GM12875 (cell line): Measurements from ENCODE around the gene HORMAD2.
"Not testable (repeated sequence)": the region's sequence is repeated elsewhere in the genome, so short reads cannot be mapped to it uniquely, and the experiment has no call there.

Experiments used
- H3K4me3 ChIP-seq: one replicate; pipeline ENCODE4 v1.5.1; 2011; ENCODE audit warnings: low read depth, low read length, control low read depth
- TF ChIP-seq, protein P1 (sequence below): IDR thresholded peaks from 2 replicates; pipeline ENCODE4 v1.5.1; 2011; ENCODE audit warnings: low read depth, mild to moderate bottlenecking, control low read depth, inconsistent platforms, low read length, moderate library complexity, borderline replicate concordance; ENCODE audit not compliant: insufficient read depth

HORMAD2 gene

DNA sequence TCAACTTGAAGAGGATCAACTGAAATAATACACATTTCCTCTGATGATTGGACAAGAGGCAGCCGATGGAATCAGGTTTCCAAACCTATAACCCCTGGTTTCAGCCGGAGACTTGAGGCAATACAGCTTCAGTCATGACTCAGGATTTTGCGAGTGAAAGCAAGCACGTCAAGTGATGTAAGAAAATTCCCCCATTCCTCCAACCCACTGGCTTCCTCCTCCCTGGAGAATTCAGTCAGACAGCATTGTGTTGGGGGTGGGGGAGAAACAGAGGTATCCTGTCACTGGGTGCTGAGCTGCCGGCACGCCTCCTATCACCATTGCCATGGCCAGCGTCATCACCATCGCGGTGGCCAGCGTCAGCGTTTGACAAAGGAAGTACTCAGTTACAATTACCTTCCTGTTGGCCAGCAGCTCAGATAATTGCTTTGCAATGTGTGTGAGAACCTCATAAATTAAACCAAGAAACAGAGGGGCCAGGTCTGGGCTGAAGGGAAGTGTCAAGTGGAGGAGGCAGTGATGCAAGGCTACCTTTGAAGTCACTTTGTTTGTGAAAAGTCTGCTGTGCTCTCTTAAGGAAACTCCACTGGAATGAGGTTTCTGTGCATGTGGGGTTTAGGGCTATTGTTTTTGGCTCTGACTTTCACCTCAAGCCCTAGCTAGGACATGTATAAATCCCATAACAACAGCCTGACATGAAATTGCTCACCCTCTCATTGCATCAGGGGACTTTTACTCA lies 116.0 kb downstream of the HORMAD2 start:
- TF ChIP-seq, protein P1, sequence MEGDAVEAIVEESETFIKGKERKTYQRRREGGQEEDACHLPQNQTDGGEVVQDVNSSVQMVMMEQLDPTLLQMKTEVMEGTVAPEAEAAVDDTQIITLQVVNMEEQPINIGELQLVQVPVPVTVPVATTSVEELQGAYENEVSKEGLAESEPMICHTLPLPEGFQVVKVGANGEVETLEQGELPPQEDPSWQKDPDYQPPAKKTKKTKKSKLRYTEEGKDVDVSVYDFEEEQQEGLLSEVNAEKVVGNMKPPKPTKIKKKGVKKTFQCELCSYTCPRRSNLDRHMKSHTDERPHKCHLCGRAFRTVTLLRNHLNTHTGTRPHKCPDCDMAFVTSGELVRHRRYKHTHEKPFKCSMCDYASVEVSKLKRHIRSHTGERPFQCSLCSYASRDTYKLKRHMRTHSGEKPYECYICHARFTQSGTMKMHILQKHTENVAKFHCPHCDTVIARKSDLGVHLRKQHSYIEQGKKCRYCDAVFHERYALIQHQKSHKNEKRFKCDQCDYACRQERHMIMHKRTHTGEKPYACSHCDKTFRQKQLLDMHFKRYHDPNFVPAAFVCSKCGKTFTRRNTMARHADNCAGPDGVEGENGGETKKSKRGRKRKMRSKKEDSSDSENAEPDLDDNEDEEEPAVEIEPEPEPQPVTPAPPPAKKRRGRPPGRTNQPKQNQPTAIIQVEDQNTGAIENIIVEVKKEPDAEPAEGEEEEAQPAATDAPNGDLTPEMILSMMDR, result no peak
- H3K4me3 ChIP-seq, result no peak overlapping the region

DNA sequence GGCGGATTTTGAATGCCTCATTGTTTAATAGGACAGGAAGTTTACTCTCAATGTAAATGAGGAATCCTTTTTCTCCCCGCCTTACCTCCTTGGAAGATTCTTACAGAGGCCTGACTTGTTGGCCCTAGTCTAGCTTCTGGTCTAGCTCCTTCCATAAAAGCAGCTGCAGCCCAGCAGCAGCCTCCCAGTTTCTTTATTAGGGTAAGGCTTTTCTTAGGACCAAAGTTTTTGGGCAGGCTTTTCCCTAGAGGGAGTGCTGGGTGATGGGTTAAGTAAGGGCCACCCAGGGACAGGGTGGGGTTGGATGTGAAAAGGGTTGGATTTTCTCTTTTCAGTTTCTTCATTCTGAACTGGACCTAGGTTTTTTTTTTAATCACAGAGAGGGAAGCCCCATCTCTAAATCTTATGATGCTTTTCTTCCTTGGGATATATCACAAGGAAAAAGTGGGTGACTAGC lies 116.6 kb downstream of the HORMAD2 start:
- TF ChIP-seq, protein P1, result no peak
- H3K4me3 ChIP-seq, result no peak overlapping the region

DNA sequence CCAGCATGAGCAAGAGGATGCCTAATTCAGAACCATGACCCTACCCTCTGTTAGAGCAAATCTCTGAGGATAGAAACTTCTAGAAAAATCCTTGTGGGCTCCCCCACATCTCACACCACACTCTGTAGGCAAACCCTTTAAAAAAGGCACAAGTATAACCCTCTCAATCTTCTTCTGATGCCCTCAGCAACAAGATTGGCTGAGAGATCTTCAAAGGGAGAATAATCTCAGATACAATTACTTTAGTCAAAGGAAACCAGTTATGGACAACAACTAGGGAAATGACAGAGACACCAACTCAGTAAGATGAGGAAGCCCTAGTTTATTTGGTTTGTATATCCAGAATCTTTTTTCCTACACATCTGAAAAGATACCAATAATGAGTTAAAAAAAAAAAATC lies 117.1 kb downstream of the HORMAD2 start:
- TF ChIP-seq, protein P1, result no peak
- no peak overlapping the region for H3K4me3 ChIP-seq

DNA sequence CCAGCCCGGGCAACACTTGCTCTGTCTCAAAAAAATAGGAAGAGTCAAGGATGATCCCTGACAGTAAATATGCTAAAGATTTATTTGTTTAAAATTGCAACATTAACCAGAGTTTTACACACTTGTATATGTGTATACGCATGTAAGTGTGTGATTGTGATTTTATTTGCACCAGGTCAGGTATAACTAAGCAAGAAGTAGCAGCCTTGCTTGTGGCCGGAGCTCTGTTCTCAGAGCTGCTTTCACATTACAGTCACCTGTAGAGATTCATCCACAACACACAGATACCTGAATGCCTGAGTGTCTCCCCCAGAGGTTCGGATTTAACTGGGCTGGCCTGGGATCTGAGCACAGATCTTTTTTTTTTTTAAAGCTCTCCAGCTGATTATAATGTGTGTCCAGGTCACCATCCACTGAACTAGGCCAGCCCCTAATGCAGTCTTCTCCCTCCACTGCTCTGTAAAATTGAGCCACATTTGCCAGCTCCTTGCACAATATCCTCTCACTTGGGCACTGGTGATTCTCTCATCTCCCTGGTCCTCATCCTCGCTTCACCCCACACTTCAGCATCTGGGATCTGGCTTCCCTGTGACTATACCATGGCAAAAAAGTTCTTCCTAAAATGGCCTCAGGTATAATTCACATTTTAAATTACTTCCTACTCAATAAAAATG lies 118.0 kb downstream of the HORMAD2 start:
- H3K4me3 ChIP-seq, result no peak overlapping the region
- TF ChIP-seq, protein P1, result no peak

DNA sequence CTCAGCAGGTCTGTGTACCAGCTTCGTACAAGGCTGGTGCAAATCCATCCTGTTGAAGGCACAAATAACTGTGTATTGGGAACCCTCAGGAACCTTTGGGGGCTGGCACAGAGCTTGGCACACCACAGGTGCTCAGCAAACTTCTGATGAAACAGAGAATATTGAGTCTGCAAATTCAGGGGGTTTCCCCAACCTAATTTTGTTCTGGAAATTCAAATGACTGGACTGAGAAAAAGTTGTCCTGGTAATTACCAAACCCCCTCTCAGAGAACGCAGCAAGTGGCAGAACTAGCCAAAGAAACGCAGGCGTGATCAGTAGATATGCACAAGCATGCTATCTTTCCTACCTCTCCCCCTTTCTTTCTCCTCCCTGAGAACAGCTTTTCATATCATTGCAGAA lies 118.7 kb downstream of the HORMAD2 start:
- no peak overlapping the region for H3K4me3 ChIP-seq
- TF ChIP-seq, protein P1, result no peak

DNA sequence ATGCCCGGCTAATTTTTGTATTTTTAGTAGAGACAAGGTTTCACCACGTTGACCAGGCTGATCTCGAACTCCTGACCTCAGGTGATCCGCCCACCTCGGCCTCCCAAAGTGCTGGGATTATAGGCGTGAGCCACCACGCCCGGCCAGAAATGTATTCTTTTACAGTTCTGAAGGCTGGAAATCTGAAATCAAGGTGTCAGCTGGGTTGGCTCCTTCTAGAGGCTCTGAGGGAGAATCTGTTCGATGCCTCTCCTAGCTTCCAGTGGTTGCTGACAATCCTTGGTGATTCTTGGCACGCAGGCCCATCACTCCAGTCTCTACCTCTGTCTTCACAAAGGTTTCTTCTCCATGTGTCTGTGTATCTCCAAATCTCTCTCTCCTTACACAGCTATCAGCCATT lies 120.6 kb downstream of the HORMAD2 start:
- not testable (repeated sequence) for H3K4me3 ChIP-seq

DNA sequence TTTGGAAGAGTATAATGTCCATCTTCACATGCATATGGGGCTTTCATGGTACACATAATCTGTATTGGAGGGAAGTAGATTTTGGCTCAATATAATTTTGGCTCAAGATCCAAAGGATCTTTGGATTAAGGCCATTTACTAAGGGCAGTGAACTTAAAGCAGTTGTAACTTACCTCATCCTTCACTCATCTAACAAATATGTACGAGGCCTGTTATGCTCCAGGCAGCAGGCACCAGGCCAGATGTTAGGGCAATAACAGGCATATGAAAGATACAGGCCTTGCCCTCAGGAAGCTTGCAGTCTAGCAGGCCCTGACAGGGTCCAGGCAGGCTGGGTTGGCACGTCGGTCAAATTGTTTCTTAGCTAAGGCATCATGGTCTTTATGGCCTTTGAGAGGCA lies 121.7 kb downstream of the HORMAD2 start:
- H3K4me3 ChIP-seq, result no peak overlapping the region
- TF ChIP-seq, protein P1, result no peak
